GM19455 (cell line): Measurements from ENCODE around the gene HSPB6.

Experiments
- ATAC-seq: cut with Tn5 transposase; IDR thresholded peaks from one replicate; pipeline ENCODE4 v1.9.1; 2021; ENCODE audit not compliant: unreplicated experiment

Gene HSPB6

DNA sequence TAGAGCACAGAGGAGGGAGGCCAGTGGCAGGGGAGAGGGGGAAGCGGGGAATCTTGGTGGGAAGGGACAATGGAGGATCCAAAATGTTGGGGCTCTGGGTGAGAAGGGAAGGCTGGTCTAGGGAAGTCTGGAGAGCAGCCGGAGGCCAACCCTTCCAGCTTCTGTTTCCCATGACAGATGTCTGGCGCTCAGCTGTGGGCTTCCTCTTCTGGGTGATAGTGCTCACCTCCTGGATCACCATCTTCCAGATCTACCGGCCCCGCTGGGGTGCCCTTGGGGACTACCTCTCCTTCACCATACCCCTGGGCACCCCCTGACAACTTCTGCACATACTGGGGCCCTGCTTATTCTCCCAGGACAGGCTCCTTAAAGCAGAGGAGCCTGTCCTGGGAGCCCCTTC lies 10.3 kb downstream of the HSPB6 start:
- no peak for ATAC-seq

DNA sequence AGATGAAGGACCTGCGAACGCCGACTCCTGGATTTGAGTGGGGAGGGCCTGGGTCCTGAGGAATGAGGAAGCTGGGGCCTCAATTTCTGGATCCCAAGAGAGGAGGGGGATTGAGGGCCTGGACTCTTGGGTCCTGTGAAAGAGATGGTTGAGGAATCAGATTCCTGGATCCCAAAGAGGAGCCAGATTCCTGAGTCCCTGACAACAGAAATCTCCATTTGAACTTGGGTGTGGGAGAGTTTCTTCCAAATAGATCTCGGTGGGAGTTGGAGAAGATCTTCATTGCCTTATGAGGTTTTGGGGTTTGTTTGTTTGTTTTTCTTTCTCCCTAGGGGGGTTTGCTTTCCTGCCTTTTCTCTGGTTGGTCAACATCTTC lies 10.8 kb downstream of the HSPB6 start:
- ATAC-seq = no peak

DNA sequence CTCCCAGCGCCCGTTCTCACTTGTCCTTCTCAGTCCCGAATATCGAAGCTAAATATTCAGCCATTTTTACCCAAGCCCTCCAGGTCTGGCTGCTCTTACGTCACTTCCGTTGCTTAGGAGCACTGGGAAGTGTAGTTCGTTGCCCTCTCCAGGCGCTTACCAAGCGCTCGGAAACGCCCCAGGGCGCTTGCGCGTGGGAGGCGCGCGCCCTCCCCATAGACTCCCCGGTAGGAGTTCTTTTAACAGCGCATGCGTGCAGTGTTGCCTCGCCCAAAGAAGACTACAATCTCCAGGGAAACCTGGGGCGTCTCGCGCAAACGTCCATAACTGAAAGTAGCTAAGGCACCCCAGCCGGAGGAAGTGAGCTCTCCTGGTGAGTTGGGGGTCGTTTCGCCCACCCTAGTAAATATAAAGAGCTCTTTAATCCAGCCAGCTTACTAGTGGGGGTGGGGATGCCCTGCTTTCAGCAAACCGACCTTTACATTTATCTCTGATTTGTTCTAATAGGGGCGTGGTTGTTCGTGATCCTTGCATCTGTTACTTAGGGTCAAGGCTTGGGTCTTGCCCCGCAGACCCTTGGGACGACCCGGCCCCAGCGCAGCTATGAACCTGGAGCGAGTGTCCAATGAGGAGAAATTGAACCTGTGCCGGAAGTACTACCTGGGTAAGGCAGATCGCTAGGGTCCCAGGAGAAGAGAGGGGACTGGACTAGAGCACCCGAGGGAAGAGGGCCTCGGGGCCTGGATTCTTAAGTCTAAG lies 11.3 kb downstream of the HSPB6 start, which contains the start of the genes PSENEN and U2AF1L4:
Gene PSENEN, plus strand, starts transcription at position 324 of the 759 bp plus-strand sequence. Its CDS starts 280 bp downstream, at position 604.
Gene U2AF1L4, minus strand, starts transcription at position 91 of the 759 bp plus-strand sequence. Its CDS starts 27 bp downstream, at position 64.
- peak; percentile 41 for ATAC-seq

DNA sequence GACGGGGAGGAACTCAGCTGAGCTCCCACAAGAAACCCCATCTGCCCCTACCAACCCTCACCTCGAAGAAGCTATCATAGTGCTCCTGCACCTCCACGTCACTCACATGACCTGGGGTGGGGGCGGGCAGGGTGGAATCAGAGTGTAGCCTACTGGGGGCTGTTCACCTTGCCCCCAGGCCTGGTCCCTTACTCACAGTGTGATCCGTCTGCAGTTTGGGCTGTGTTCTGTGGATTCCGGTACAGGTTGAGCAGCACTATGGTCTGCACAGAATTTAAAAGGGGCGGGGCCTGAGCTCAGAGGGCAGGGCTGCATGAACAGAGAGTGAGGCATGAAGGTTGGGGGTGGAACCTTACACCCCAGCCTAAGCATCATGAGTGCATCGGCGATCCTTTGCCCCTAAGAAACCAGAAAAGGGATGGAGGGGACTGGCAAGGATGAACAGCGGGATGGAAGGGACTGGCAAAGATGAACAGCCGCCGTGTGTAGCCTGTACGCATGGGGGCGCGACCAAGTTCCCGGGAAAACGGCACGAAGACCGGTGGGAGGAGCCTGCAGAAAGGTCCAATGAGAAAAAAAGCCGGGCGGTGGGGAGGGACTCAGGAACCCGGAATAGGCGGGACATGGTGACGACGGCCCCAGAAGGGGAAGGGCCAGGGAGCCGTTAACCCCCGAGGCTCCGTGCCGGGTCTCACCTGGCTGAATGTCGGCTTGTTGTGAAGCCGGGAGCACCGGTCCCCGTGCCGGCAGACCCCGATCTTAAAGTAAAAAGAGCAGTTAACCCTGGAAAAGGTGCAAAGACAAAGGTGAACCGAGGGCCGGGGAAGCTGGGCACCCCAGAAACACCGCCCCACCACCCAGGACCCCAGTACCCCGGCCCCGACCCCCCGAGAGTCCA lies 12.2 kb downstream of the HSPB6 start:
- peak; percentile 38 for ATAC-seq

DNA sequence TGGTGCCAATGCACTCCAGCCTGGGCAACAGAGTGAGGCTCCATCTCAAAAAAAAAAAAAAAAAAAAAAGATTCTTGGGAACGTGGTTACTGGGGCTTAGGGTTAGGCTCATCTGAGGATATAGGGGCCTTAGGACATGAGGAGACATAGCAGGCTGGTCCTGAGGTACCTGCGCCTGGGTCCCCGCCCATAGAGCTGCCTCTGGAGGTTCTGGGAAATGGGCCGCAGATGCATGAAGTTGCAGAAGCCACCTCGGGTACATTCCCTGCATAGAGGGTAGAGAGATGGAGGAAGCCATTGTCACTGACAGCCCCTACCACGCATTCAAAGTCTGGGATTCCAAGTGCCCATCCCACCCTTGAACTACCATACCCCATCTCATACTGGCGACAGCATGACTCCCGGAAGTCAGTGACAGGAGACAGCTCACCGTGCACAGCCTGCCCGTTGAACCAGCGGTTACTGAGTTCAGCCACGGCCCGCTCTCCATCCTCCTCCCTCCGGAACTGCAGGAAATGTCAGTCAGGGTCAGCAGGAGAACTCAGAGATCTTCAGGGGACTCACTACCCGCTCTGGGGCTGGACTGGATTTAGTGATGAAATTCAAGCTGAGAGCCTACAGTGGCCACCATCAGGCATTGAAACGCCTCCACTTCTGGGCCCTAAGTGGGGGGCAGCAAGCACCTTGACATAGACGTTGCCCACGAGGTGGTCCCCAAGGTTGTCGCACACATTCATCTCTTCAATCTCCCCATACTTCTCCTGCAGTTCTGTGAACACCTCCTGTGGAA lies 13.0 kb downstream of the HSPB6 start:
- ATAC-seq = no peak

DNA sequence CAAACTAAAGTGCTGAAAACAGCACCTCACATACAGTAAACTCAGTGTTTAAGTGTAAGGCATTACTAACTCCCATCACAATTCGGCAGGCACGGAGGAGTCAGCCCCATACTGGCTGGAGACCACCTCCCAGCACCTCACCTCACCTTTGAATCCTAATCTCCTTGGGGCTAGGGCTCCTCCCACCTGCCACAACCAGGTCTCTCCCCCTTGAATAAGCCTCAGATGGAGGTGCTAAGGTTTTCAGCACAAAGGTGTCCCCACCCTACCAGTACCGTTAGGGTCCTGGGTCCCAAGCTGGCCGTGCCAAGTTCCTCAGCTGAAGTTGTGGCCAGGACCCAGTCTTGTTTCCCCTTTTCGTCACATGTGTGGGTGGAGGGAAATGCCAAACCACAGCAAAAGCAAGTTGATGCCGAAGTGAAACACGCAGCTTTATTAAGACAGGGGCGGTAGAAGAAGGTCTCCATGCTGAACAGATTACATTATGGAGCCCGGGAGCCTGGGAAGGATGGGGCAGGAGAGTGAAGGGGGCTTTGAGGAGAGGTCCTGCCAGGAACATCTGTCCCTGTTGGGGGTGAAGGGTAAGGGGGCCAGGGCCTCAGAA lies 14.6 kb downstream of the HSPB6 start, which contains the start of gene IGFLR1:
Gene IGFLR1, minus strand, starts transcription at position 332 of the 604 bp plus-strand sequence. CDS start 1,272 bp downstream, outside the sequence.
- ATAC-seq = no peak

DNA sequence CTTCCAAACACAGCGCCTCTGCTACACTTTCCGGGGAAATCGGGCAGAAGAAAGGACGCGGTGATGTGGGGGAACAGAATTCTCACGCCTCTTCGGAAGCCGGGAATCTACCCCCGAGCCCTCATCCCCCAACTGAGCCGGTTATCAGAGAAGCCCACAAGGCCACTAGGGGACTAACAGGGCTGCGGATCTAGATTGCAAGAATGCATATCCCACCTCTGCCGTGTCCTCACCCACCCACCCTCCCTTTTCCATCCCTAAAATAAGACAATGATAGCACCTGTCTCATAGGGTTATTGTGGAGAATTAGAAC lies 15.7 kb downstream of the HSPB6 start:
- ATAC-seq = no peak

DNA sequence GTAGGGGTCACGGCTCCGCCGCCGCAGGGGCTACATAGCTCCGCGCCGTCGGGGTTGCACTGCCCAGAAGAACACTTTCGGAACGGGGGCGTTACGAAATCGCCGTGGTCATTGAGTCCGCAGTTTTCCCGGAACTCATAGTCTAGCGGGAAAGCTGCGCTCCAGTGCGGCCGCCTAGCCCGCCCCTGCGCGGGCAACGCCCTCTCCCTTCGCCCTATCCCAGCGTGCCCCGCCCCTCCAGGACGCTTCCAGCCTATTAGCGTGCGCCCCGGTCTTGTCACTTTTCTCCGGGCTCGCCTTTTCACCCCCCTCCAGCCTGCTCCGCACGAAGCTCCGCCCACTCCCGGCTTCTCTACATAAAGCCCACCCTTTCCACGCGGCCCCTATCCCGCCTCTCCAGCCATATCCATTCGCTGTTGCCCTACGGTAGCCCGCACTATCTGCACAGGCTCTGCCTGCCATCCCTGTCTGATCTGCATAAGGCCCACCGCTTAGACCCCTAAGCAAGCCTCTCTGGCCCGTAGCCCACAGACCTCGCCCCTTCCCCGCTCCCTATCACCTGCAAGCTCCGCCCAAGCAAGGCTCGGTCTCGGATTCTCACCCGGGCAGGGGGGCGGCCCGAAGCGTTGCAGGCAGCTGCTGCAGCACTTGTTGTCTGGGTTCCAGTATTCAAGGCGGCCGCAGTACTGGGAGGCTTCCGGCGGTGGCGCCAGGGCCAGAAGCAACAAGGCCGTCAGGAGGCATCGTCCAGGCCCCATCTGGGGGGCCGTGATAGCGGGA lies 16.2 kb downstream of the HSPB6 start:
- ATAC-seq = peak; percentile 63

DNA sequence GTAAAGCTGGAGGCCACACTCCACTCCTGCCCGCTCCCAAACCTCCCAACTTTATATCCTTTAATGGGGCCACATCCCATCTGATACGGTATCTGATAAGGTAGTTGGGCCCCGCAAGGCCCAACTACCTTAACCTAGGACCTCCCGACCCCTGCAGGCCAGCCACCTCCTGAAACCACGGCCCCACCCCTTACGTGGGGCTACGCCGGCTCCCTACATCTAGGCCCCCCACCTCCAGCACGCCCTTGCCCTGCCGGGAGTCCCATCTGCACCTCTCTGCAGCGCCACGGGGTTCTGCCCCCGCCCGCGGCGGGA lies 16.8 kb downstream of the HSPB6 start:
- ATAC-seq = no peak

DNA sequence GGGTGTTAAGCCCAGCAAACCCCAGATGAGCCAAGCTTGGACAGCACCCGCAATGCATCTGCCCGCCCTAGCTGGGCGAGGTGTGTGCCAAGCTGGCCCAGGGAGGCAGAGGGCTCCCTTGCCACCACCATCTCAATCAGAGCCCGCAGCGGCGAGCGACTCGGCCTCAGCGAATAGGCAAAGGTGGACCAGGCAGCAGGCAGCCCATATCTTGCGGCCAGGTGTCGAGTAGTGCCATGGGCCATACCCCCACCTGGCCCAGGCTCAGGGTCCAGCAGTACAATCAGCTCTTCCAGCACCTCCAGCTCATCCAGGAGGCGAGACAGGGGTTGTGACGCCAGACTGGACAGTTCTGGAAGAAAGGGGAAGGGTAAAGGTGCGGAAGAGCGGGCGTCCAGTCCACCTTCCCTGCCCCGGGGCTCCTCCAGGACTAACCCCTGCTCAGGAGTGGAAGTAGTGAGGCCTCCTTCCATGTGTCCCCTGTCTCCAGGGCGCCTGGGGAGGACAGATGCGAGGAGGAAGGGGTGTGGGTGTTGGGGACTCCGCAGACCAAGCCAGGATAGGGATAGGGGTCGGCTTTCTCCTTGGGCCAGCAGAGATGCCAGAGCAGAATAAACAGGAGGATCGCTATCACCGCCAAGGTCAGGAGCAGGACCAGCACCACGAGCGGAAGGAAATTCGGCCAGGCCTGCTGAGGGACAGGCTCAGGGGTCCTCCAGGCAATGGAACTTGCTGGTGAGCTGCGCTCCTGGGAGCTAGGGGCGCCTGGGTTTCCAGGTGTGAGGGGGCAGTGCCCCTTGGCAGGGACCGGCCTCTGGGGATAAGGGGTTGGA lies 17.3 kb downstream of the HSPB6 start:
- no peak for ATAC-seq

DNA sequence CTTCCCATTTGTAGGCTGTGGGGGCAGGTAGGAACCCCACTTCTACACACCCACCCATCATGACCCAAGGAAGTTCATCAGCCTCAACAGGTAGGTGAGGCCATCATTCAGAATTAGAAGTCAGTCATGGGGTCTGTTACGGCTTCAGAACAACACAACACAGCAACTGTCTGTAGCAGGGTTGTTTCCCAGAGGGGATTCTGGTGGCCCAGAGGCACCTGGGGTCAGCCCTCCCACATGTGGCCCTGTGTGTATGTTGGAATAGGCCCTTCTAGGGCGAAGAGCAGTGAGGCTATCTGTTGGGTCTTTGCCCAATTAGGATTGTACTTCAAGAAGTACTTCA lies 18.0 kb downstream of the HSPB6 start:
- ATAC-seq = no peak

DNA sequence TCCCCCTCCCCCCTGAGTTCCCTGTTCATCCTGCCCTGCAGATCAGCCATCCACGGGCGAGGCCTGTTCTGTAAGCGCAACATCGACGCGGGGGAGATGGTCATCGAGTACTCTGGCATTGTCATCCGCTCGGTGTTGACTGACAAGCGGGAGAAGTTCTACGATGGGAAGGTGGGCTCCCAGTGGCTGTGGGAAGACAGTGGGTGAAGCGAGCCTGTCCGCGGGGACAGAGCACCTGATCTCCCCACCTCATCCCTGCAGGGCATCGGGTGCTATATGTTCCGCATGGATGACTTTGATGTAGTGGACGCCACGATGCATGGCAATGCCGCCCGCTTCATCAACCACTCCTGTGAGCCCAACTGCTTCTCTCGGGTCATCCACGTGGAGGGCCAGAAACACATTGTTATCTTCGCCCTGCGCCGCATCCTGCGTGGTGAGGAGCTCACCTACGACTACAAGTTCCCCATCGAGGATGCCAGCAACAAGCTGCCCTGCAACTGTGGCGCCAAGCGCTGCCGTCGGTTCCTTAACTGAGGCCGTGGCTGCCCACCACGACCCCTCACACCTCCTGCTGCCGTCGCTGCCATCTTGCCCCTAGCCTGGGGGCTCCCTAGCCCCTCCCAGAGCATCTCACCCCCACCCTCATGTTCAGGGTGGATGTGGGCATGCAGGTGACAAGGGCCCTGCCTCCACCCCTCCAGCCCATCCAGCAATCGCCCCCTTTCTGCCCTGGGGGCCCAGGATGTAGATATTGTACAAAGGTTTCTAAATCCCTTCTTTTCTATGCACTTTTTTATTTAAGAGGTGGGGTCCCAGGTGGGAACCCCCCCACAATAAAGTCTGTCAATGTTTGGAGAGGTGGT lies 18.6 kb downstream of the HSPB6 start:
- ATAC-seq = no peak

DNA sequence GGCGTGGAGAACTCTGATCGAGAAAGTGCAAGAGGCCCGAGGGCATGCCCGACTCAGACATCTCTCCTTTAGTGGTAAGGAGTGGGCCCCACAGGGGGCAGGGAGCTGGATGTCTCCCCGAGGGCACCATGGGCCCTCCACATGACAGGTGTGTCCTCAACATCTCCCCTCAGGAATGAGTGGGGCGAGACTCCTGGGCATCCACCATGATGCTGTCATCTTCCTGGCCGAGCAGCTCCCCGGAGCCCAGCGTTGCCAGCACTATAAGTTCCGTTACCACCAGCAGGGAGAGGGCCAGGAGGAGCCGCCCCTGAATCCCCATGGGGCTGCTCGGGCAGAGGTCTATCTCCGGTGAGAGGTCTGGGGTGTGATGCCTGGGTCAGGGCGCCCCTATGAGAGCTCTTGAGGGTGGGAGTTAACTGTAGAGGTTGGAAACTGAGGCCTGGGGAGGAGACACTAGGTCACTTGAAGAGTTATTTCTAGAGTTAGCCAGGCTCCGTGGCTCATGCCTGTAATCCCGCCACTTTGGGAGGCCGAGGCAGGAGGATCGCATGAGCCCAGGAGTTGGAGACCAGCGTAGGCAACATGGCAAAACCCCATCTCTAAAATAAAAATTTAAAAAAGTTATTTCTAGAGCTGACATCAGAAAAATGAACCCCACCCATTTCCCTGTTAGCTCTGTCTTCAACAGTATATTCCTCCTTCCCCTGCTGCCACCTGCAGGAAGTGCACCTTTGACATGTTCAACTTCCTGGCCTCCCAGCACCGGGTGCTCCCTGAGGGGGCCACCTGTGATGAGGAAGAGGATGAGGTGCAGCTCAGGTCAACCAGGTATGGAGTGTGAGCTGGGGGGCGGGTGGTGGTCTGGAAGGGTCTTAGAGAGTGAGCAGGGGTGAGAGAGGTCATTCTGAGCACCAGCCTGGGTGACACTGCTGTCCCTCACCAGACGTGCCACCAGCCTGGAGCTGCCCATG lies 19.6 kb downstream of the HSPB6 start:
- ATAC-seq = no peak

DNA sequence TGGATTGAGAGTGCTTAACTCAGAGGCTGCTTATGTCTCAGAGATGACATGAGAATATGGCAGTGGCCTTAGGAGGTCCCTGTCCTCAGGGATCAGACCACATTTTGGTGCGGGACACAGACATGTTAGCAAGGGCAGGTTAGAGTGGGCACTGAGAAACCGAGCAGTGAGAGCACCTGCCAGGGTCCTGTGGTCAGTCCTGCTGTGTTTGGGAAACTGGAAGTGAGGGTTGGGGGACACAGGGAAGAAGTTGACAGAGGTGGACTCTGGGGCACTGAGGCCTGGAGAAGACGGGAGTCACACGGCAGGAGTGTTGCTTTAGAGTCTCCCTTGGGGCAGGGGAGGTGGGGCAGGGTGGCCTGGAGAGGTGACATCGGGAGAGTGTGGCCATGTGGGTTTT lies 21.9 kb downstream of the HSPB6 start:
- no peak for ATAC-seq

DNA sequence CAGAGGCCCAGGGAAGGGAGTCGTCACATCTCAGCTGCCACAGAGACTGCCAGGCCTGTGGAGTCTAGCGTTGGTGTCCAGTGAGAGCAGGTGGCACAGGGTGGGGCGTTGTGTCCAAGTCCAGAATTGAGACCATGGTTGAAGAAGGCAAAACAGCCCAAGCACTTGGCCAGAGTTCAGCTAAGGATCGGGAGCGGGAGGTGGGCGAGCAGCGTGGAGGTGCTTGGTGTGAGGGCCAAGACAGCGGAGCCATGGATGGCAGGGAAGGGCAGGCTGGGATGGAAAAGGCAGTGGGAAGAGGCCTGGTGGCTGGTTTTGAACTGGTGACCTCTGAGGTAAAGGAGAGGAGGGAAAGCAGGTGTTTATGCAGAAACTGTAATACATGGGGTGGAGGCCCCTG lies 22.6 kb downstream of the HSPB6 start:
- ATAC-seq = no peak

DNA sequence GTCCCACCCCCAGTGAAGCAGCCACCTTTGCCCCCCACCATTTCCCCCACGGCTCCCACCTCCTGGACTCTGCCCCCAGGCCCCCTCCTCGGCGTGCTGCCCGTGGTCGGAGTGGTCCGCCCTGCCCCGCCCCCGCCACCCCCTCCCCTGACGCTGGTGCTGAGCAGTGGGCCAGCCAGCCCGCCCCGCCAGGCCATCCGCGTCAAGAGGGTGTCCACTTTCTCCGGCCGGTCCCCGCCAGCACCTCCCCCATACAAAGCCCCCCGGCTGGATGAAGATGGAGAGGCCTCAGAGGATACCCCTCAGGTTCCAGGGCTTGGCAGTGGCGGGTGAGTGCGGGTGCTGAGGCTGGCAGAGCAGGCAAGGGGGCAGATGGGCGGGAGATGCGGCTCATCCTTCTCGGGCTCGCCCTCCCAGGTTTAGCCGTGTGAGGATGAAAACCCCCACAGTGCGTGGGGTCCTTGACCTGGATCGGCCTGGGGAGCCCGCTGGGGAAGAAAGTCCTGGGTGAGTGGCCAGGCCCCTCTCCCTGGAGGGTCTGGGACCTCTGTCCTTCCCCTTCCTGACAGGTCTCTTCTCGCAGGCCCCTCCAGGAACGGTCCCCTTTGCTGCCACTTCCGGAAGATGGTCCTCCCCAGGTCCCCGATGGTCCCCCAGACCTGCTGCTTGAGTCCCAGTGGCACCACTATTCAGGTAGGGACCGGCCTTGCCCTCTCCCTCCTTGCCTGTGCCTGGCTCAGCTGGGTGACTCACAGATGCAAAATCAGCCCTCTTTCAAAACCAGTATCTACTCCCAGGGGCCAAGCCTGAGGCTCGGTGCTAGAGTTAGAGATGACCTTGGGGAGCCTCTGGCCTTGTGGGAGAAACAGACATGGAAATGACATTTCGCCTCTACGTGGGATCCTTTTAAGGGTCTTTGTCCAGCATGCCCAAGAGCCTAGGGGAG lies 23.4 kb downstream of the HSPB6 start:
- ATAC-seq = no peak
